GM18505 (cell line): ENCODE results near the gene WASF3.
"Not testable (repeated sequence)": the region's sequence is repeated elsewhere in the genome, so short reads cannot be mapped to it uniquely, and the experiment has no call there.

Experiments used
- ATAC-seq: cut with Tn5 transposase; IDR thresholded peaks from one replicate; pipeline ENCODE4 v1.9.1; 2021; ENCODE audit not compliant: unreplicated experiment
- POLR2A ChIP-seq: IDR thresholded peaks from 4 replicates; pipeline ENCODE4 v1.6.1; 2011; ENCODE audit warnings: borderline replicate concordance; ENCODE audit not compliant: insufficient read depth, insufficient read length; ENCODE audit errors: extremely low read depth

The WASF3 gene

DNA sequence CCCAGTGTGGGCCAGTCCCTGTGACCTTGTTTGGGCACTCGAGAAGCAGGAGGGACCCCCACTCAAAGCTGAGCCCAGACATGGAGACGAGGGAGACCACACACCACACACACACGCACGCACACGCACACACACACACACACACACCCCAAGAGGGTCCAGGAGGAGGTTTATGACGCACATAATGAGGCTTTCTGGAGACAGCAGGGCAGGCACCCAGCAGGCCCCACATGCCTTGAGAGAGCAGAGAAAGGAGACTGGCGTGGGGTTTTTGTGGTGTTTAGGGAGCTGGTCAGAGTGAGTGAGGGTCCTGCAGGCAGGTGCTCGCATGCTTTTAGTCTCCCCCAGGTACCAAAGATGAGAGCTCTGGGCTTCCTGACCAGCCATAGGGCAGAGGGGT lies 160.7 kb downstream of the WASF3 start:
- TF ChIP-seq POLR2A = no peak
- no peak for ATAC-seq

- no peak for ATAC-seq
Observed at GRCh38 chr13:26718872-26719271, 161.4 kb downstream of the WASF3 start.

GRCh38 chr13:26719356-26719945 lies 162.0 kb downstream of the WASF3 start:
- no peak for ATAC-seq
- no peak for TF ChIP-seq POLR2A

More at GRCh38 chr13:26718872-26719271, 161.4 kb downstream of the WASF3 start:
- TF ChIP-seq POLR2A = no peak

- no peak for TF ChIP-seq POLR2A
- no peak for ATAC-seq
Observed at GRCh38 chr13:26721251-26722121, 164.0 kb downstream of the WASF3 start.

DNA sequence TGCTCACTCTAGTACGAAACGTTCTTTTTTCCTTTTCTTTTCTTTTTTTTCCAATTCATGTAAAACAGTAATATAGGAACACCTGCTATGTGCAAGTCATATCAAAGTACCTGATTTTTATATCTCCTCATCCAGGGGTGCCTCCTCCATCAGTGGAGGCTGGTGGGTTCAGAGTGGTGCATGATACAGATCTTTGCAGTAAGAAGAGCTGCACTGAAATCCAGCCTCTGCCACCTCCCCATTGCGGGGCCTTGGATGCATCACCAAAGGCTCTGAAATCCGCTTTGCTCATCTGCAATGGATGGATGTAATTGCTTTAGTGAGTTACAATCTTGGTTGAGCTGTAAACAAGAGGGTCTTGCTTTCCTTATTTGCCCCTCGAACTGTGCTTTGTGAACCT lies 164.8 kb downstream of the WASF3 start:
- no peak for TF ChIP-seq POLR2A
- no peak for ATAC-seq

DNA sequence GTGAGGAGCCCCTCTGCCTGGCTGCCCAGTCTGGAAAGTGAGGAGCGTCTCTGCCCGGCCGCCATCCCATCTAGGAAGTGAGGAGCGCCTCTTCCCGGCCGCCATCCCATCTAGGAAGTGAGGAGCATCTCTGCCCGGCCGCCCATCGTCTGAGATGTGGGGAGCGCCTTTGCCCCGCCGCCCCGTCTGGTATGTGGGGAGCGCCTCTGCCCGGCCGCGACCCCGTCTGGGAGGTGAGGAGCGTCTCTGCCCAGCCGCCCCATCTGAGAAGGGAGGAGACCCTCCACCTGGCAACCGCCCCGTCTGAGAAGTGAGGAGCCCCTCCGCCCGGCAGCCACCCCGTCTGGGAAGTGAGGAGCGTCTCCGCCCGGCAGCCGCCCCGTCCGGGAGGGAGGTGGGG lies 166.1 kb downstream of the WASF3 start:
- not testable (repeated sequence) for ATAC-seq

DNA sequence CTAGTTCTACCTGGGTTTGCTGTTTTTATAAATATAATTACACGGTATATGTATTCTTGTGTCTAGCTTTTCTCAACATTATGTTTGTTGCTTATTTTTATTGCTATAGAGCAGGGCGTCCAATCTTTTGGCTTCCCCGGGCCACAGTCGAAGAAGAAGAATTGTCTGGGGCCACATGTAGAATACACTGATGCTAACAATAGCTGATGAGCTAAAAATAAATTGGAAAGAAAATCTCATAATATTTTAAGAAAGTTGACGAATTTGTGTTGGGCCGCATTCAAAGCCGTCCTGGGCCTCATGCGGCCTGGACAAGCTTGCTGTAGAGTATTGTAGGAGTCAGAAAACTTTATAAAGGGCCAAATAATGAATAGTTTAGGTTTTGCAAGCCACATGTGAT lies 169.2 kb downstream of the WASF3 start:
- TF ChIP-seq POLR2A = no peak
- ATAC-seq = no peak

GRCh38 chr13:26727122-26727521 lies 169.6 kb downstream of the WASF3 start:
- TF ChIP-seq POLR2A = no peak
- ATAC-seq = no peak

DNA sequence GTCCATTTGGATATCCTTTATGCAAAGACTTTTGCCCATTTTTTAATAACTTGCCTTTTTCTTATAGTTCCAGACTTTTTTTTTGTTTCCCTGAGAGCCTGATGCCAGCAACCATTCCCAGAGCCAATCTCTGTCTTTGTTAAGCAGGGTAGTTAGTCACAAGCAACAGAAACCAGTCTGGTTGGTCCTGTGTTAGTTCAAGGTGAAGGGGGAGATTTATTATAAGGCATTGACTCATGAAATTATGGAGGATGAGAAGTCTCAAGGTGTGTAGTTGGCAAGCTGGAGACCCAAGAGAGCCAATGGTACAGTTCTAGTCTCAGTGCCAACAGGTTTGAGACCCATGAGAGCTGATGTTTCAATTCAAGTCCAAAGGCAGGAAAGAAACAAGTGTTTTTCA lies 170.2 kb downstream of the WASF3 start:
- TF ChIP-seq POLR2A = no peak
- no peak for ATAC-seq

DNA sequence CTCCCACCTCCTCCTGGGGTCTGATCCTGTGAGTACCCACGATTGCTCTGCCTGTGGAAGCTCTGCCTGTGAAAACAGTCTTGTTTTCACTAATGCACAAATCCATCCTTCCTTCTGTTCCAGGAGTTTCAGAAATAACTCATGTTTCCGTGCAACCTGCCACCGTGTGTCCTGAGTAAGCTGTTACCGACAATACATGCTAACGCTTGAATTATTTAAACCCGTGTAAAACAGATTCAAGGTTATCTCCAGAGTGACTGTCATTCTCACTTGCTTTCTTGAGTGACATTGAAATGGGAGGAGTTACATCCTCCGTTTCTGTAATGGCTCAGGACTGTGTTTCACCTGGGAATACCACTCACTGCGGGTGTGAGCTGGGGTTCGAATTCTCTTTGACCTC lies 178.2 kb downstream of the WASF3 start:
- no peak for TF ChIP-seq POLR2A

More for the DNA sequence above, 178.2 kb downstream of the WASF3 start:
- no peak for ATAC-seq
